OCI-LY1 (cell line): ENCODE data around the gene RALGPS1.

Experiments used
- EZH2 ChIP-seq: fragments of 200-600 bp; sonication (generic), shearing (Covaris generic); IDR thresholded peaks from 2 replicates; pipeline ENCODE4 v1.8.0; 2017; ENCODE audit warnings: borderline replicate concordance, mixed run types, mild to moderate bottlenecking, antibody characterized with exemption, low read length, moderate library complexity, mixed read lengths
- TF ChIP-seq, protein P1 (sequence below): fragments of 200-600 bp; sonication (generic), shearing (Covaris generic); IDR thresholded peaks from 2 replicates; pipeline ENCODE4 v1.5.1; 2017; ENCODE audit warnings: mild to moderate bottlenecking, antibody characterized with exemption, low read length, moderate library complexity, mixed read lengths

DNA sequence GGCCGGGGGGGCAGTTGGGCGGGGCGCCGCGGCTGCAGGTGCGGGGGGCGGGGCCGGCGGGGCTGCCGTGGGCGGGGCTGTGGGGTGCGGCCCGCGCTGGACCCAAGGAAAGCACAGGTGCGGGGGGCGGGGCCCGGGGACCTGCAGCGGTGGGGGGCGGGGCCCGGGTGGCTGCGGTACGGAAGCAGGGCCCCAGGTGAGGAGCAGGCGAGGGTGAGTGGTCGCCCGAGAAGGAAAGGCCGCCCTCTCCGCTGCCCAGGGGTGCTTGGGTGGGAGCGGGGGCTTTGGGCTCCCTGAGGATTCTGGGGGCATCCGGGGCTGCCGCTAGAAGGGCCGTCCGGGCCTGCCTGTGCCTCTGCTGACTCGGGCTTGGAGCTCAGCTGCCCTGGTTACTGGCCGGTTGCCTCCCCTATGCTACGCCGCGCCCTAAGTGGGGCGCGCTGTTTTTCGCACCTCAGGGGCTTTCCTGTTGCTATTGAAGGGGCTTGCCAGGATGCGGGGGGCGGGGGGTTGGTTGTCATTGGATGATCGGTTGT lies 767 bp downstream of the RALGPS1 start:
- TF ChIP-seq, protein P1, sequence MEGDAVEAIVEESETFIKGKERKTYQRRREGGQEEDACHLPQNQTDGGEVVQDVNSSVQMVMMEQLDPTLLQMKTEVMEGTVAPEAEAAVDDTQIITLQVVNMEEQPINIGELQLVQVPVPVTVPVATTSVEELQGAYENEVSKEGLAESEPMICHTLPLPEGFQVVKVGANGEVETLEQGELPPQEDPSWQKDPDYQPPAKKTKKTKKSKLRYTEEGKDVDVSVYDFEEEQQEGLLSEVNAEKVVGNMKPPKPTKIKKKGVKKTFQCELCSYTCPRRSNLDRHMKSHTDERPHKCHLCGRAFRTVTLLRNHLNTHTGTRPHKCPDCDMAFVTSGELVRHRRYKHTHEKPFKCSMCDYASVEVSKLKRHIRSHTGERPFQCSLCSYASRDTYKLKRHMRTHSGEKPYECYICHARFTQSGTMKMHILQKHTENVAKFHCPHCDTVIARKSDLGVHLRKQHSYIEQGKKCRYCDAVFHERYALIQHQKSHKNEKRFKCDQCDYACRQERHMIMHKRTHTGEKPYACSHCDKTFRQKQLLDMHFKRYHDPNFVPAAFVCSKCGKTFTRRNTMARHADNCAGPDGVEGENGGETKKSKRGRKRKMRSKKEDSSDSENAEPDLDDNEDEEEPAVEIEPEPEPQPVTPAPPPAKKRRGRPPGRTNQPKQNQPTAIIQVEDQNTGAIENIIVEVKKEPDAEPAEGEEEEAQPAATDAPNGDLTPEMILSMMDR, result no peak
- no peak for TF ChIP-seq EZH2
